ENCODE measurements around the gene TJP1.

Gene TJP1

DNA sequence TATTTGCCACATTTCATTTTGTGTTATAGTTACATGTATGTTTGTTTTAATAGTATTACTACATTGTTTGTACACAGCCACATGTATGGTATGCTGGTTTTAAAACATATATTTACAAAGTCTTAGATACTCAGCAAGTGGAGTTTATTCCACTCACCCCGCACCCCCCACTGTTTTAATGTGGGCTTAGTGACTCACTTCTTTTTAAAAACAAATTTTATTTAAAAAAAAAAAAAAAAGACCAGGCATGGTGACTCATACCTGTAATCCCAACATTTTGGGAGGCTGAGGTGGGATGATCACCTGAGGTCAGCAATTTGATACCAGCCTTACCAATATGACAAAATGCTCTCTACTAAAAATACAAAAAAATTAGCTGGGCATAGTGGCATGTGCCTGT is 26.9 kb upstream of the TJP1 start:
- CTCF ChIA-PET, result no interaction called here

DNA sequence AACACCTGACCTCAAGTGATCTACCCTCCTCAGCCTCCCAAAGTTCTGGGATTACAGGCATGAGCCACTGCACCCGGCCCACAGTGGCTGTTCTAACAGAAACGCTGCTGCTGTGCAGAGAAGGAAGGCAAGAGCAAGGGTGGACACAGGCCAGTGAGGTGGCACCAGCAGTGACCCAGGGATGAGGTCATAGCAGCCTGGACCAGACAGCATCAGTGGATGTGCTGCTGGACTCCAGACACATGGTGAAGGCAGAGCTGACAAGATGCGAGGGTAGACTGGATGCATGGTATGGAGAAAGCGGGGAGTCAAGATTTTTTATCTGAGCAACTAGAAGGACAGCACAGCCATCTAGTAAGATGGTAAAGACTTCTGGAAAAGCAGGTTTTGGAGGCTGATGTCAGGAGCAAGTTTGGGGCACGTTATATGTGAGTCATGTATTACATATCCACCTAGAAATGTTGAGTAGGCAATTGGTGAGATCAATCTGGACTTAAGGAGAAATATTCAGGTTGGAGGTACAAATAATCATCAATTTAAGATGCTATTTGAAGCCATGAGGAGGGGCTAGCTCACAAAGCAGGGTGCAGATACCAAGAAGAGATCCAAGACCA is 22.1 kb upstream of the TJP1 start:
- no peaks in the 10 kb centered on the region for H3K9me3 ChIP-seq (ENCODE audit: control insufficient read depth, insufficient read depth, low read depth, low read length)
- ChIA-PET POLR2A (no interaction called here), CTCF (interaction anchor here (0.8 kb wide), 1 partner anchor 11 kb away, joined by 4 read pairs; no protein-coding TSS in a partner anchor)
- H3K4me1 ChIP-seq (ENCODE audit: control insufficient read depth, insufficient read depth, low read length), result no peaks in the 10 kb centered on the region
- no peak overlapping the region for H3K27ac ChIP-seq (ENCODE audit: extremely low read depth, low read depth, low read length)
- H3K36me3 ChIP-seq (ENCODE audit: control insufficient read depth in 2 of 2, insufficient read depth in 1 of 2, low read length in 2 of 2), result no peaks in the 10 kb centered on the region
- H3K4me3 ChIP-seq (ENCODE audit: low read depth, low read length), result no peak overlapping the region
- TF ChIP-seq ZNF473 (tag by site-specific recombination; IDR thresholded peaks at IDR 0.05) (no peak), ZNF416 (tag by site-specific recombination; IDR thresholded peaks at IDR 0.05) (no peak), ZNF777 (tag by site-specific recombination; IDR thresholded peaks at IDR 0.05; ENCODE audit: borderline replicate concordance) (no peak), ZBTB7A (tag by site-specific recombination; IDR thresholded peaks at IDR 0.05; ENCODE audit: low read depth) (no peak), YY2 (tag by site-specific recombination; IDR thresholded peaks at IDR 0.05) (no peak), KLF8 (tag by site-specific recombination; IDR thresholded peaks at IDR 0.05) (no peak), ZFP3 (tag by site-specific recombination; IDR thresholded peaks at IDR 0.05; ENCODE audit: low read depth) (no peak), ZNF776 (tag by site-specific recombination; IDR thresholded peaks at IDR 0.05; ENCODE audit: borderline replicate concordance) (no peak), ZSCAN4 (tag by site-specific recombination; IDR thresholded peaks at IDR 0.05) (no peak), ZNF169 (tag by site-specific recombination; IDR thresholded peaks at IDR 0.05) (no peak)
- TF ChIP-seq, protein P1, sequence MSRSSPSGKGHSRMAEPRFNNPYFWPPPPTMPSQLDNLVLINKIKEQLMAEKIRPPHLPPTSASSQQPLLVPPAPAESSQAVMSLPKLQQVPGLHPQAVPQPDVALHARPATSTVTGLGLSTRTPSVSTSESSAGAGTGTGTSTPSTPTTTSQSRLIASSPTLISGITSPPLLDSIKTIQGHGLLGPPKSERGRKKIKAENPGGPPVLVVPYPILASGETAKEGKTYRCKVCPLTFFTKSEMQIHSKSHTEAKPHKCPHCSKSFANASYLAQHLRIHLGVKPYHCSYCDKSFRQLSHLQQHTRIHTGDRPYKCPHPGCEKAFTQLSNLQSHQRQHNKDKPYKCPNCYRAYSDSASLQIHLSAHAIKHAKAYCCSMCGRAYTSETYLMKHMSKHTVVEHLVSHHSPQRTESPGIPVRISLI (tag by site-specific recombination; IDR thresholded peaks at IDR 0.05), result no peak
- TF ChIP-seq, protein P2, sequence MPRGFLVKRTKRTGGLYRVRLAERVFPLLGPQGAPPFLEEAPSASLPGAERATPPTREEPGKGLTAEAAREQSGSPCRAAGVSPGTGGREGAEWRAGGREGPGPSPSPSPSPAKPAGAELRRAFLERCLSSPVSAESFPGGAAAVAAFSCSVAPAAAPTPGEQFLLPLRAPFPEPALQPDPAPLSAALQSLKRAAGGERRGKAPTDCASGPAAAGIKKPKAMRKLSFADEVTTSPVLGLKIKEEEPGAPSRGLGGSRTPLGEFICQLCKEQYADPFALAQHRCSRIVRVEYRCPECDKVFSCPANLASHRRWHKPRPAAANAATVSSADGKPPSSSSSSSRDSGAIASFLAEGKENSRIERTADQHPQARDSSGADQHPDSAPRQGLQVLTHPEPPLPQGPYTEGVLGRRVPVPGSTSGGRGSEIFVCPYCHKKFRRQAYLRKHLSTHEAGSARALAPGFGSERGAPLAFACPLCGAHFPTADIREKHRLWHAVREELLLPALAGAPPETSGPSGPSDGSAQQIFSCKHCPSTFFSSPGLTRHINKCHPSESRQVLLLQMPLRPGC (tag by site-specific recombination; IDR thresholded peaks at IDR 0.05), result no peak

More for the DNA sequence above, 26.9 kb upstream of the TJP1 start:
- H3K9me3 ChIP-seq (ENCODE audit: control insufficient read depth, insufficient read depth, low read depth, low read length), result no peaks in the 10 kb centered on the region
- H3K4me3 ChIP-seq (ENCODE audit: low read depth, low read length), result no peak overlapping the region
- TF ChIP-seq ZNF639 (tag by site-specific recombination; IDR thresholded peaks at IDR 0.05), result no peak
- TF ChIP-seq, protein P3, sequence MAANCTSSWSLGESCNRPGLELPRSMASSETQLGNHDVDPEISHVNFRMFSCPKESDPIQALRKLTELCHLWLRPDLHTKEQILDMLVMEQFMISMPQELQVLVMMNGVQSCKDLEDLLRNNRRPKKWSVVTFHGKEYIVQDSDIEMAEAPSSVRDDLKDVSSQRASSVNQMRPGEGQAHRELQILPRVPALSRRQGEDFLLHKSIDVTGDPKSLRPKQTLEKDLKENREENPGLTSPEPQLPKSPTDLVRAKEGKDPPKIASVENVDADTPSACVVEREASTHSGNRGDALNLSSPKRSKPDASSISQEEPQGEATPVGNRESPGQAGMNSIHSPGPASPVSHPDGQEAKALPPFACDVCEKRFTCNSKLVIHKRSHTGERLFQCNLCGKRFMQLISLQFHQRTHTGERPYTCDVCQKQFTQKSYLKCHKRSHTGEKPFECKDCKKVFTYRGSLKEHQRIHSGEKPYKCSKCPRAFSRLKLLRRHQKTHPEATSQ (tag by site-specific recombination; IDR thresholded peaks at IDR 0.05), result no peak
- no peak for TF ChIP-seq KLF16 (tag by site-specific recombination; IDR thresholded peaks at IDR 0.05)
- TF ChIP-seq ZNF404 (tag by site-specific recombination; IDR thresholded peaks at IDR 0.05), result no peak
- no peak for TF ChIP-seq ZNF76 (tag by site-specific recombination; IDR thresholded peaks at IDR 0.05; ENCODE audit: borderline replicate concordance, low read depth)
- no peak for TF ChIP-seq ZNF239 (tag by site-specific recombination; IDR thresholded peaks at IDR 0.05)
- TF ChIP-seq ZNF768 (tag by site-specific recombination; IDR thresholded peaks at IDR 0.05), result no peak
- TF ChIP-seq ZNF600 (tag by site-specific recombination; IDR thresholded peaks at IDR 0.05), result no peak
- no peak for TF ChIP-seq ZNF146 (tag by site-specific recombination; IDR thresholded peaks at IDR 0.05)
- TF ChIP-seq ZEB2 (tag by site-specific recombination; IDR thresholded peaks at IDR 0.05), result no peak
- no peak for TF ChIP-seq CTCF (tag by site-specific recombination; IDR thresholded peaks at IDR 0.05)
- no peak for TF ChIP-seq FEZF1 (tag by site-specific recombination; IDR thresholded peaks at IDR 0.05)
- TF ChIP-seq SP3 (tag by site-specific recombination; IDR thresholded peaks at IDR 0.05), result no peak
- no peak for TF ChIP-seq ZNF704 (tag by site-specific recombination; IDR thresholded peaks at IDR 0.05)
- no peak overlapping the region for H3K27ac ChIP-seq (ENCODE audit: extremely low read depth, low read depth, low read length)
- POLR2A ChIA-PET, result no interaction called here
- no peaks in the 10 kb centered on the region for H3K36me3 ChIP-seq (ENCODE audit: control insufficient read depth in 2 of 2, insufficient read depth in 1 of 2, low read length in 2 of 2)
- no peaks in the 10 kb centered on the region for H3K4me1 ChIP-seq (ENCODE audit: control insufficient read depth, insufficient read depth, low read length)
